WTC11 (cell line): ENCODE measurements around the gene NCAM2. TPM values are rescaled to one million over a fixed set of nuclear protein-coding genes. Genes with fewer than 3 reads are reported as not detected.
"Not testable (repeated sequence)": the region's sequence is repeated elsewhere in the genome, so short reads cannot be mapped to it uniquely, and the experiment has no call there.

Experiments
- ATAC-seq: fragments of 200-7000 bp; cut with Tn5 transposase; 2 replicates; pipeline ENCODE4 v1.10.0; 2021; ENCODE audit warnings: mild to moderate bottlenecking, moderate library complexity
- CTCF ChIA-PET: fragments of 300-600 bp; sonication (Branson Sonifier 250); formaldehyde crosslinking; loops from one replicate; lab custom pipeline; 2021; ENCODE audit warnings: antibody characterized with exemption; lab: Charles Lee
- POLR2A ChIA-PET: fragments of 350-600 bp; sonication (Branson Sonifier 250); formaldehyde crosslinking; loops from one replicate; lab custom pipeline; 2021; ENCODE audit warnings: antibody characterized with exemption; lab: Charles Lee
- DNase-seq: peaks from one replicate; pipeline ENCODE4 v3.0.0; 2021; ENCODE audit warnings: low spot score
- H3K27ac Mint-ChIP-seq: 2 replicates; pipeline ENCODE4 v1.8.0; 2021; ENCODE audit warnings: mixed read lengths
- H3K27me3 Mint-ChIP-seq: 2 replicates; pipeline ENCODE4 v1.8.0; 2021; ENCODE audit warnings: low read depth, mild to moderate bottlenecking, moderate library complexity, mixed read lengths
- H3K36me3 Mint-ChIP-seq: 2 replicates; pipeline ENCODE4 v1.8.0; 2021; ENCODE audit warnings: mixed read lengths
- H3K4me1 Mint-ChIP-seq: 2 replicates; pipeline ENCODE4 v1.8.0; 2022; ENCODE audit warnings: mixed read lengths
- H3K4me3 Mint-ChIP-seq: 2 replicates; pipeline ENCODE4 v1.8.0; 2021; ENCODE audit warnings: mild to moderate bottlenecking, moderate library complexity, mixed read lengths
- H3K9me3 Mint-ChIP-seq: 2 replicates; pipeline ENCODE4 v1.8.0; 2021; ENCODE audit warnings: mixed read lengths
- ARID4B ChIP-seq: sonication (generic); formaldehyde crosslinking; IDR thresholded peaks from 2 replicates; pipeline ENCODE4 v1.8.0; 2023; ENCODE audit warnings: missing genetic modification reagents, mild to moderate bottlenecking, borderline replicate concordance
- ATF1 ChIP-seq: sonication (generic); formaldehyde crosslinking; IDR thresholded peaks from 2 replicates; pipeline ENCODE4 v1.8.1; 2023; ENCODE audit warnings: mild to moderate bottlenecking, moderate library complexity, missing genetic modification reagents
- E2F5 ChIP-seq: sonication (generic); formaldehyde crosslinking; IDR thresholded peaks from 2 replicates; pipeline ENCODE4 v1.8.1; 2022; ENCODE audit warnings: mild to moderate bottlenecking, moderate library complexity, missing genetic modification reagents
- ESRRA ChIP-seq: sonication (generic); formaldehyde crosslinking; IDR thresholded peaks from 2 replicates; pipeline ENCODE4 v1.8.1; 2022; ENCODE audit warnings: mild to moderate bottlenecking, missing genetic modification reagents, borderline replicate concordance
- FOXP4 ChIP-seq: sonication (generic); formaldehyde crosslinking; IDR thresholded peaks from 2 replicates; pipeline ENCODE4 v1.8.0; 2022; ENCODE audit warnings: mild to moderate bottlenecking, missing genetic modification reagents
- GABPB1 ChIP-seq: sonication (generic); formaldehyde crosslinking; IDR thresholded peaks from 2 replicates; pipeline ENCODE4 v1.8.1; 2023; ENCODE audit warnings: mild to moderate bottlenecking, missing genetic modification reagents
- NFE2L1 ChIP-seq: sonication (generic); formaldehyde crosslinking; IDR thresholded peaks from 2 replicates; pipeline ENCODE4 v1.8.1; 2023; ENCODE audit warnings: missing genetic modification reagents
- NR1H2 ChIP-seq: sonication (generic); formaldehyde crosslinking; IDR thresholded peaks from 2 replicates; pipeline ENCODE4 v1.9.0; 2021; ENCODE audit warnings: mild to moderate bottlenecking, moderate library complexity, missing genetic modification reagents
- NR2C2 ChIP-seq: sonication (generic); formaldehyde crosslinking; IDR thresholded peaks from 2 replicates; pipeline ENCODE4 v1.8.0; 2022; ENCODE audit warnings: mild to moderate bottlenecking, missing genetic modification reagents
- PREB ChIP-seq: sonication (generic); formaldehyde crosslinking; IDR thresholded peaks from 2 replicates; pipeline ENCODE4 v1.8.1; 2022; ENCODE audit warnings: mild to moderate bottlenecking, missing genetic modification reagents, moderate library complexity, borderline replicate concordance
- SMAD4 ChIP-seq: sonication (generic); formaldehyde crosslinking; IDR thresholded peaks from 2 replicates; pipeline ENCODE4 v1.8.0; 2022; ENCODE audit warnings: mild to moderate bottlenecking, missing genetic modification reagents
- ZBTB21 ChIP-seq: sonication (generic); formaldehyde crosslinking; IDR thresholded peaks from 2 replicates; pipeline ENCODE4 v1.8.1; 2023; ENCODE audit warnings: mild to moderate bottlenecking, missing genetic modification reagents, borderline replicate concordance
- ZNF317 ChIP-seq: sonication (generic); formaldehyde crosslinking; IDR thresholded peaks from 2 replicates; pipeline ENCODE4 v1.8.1; 2023; ENCODE audit warnings: low read depth, mild to moderate bottlenecking, moderate library complexity, missing genetic modification reagents, borderline replicate concordance
- ZNF416 ChIP-seq: fragments of 250-450 bp; sonication (Bioruptor Pico); IDR thresholded peaks from 2 replicates; pipeline ENCODE4 v1.9.0; 2021; ENCODE audit warnings: mild to moderate bottlenecking, inconsistent platforms
- total RNA-seq: library from RNA; stranded (reverse); gene quantifications from 3 replicates; pipeline ENCODE4 v1.2.3, GENCODE V29; 2021

NCAM2 gene
- total RNA-seq, 1 experiment from 2014 or later = 1.6 TPM

GRCh38 chr21:21148514-21148913 lies 150.3 kb downstream of the NCAM2 start:
- ATAC-seq = no peak
- TF ChIP-seq ARID4B (no peak), E2F5 (no peak), ATF1 (CRISPR knock-in tag) (no peak), GABPB1 (CRISPR knock-in tag) (no peak), NR1H2 (CRISPR knock-in tag) (no peak), NFE2L1 (CRISPR knock-in tag) (no peak), ZNF317 (CRISPR knock-in tag) (no peak), ESRRA (CRISPR knock-in tag) (no peak), ZNF416 (CRISPR knock-in tag) (no peak), NR2C2 (CRISPR knock-in tag) (no peak)
- Mint-ChIP-seq H3K9me3 (no peaks in the 10 kb centered on the region), H3K27me3 (no peaks in the 10 kb centered on the region), H3K27ac (no peak overlapping the region), H3K4me3 (no peak overlapping the region), H3K36me3 (no peaks in the 10 kb centered on the region), H3K4me1 (peaks cover 5% of the 10 kb centered on the region; the same call in 1 of the 2 replicates)
- POLR2A ChIA-PET = no interaction called here
- CTCF ChIA-PET = no interaction called here
- no peak for DNase-seq

- CTCF ChIA-PET, H3K27ac Mint-ChIP-seq, H3K27me3 Mint-ChIP-seq, H3K4me1 Mint-ChIP-seq, POLR2A ChIA-PET, H3K36me3 Mint-ChIP-seq, ATAC-seq, DNase-seq, H3K9me3 Mint-ChIP-seq, H3K4me3 Mint-ChIP-seq: not testable (repeated sequence)
Measured at GRCh38 chr21:21149445-21149844, 151.2 kb downstream of the NCAM2 start.

GRCh38 chr21:21151231-21151630 lies 153.0 kb downstream of the NCAM2 start:
- Mint-ChIP-seq H3K9me3 (no peaks in the 10 kb centered on the region), H3K36me3 (no peaks in the 10 kb centered on the region), H3K27ac (no peak overlapping the region), H3K27me3 (no peaks in the 10 kb centered on the region; the same call in 1 of the 2 replicates), H3K4me3 (no peak overlapping the region), H3K4me1 (peaks cover 5% of the 10 kb centered on the region; the same call in 1 of the 2 replicates)
- ChIA-PET CTCF (no interaction called here), POLR2A (no interaction called here)
- DNase-seq = no peak
- ATAC-seq = no peak
- no peak for TF ChIP-seq ZBTB21 (CRISPR knock-in tag)
- no peak for TF ChIP-seq PREB (CRISPR knock-in tag)
- no peak for TF ChIP-seq FOXP4 (CRISPR knock-in tag)
- TF ChIP-seq ZNF317 (CRISPR knock-in tag) = no peak
- no peak for TF ChIP-seq GABPB1 (CRISPR knock-in tag)
- TF ChIP-seq SMAD4 (CRISPR knock-in tag) = no peak
